Activated CD8-positive, alpha-beta memory T cell treated with anti-CD3 and anti-CD28 coated beads for 4 hours (primary cell): ENCODE results near the gene PHTF1.

Experiments used
- DNase-seq, 2 donors: peaks; one replicate each; pipeline ENCODE4 v3.0.0-alpha.2; 2020; ENCODE audit warnings: low read depth in 2 of 2

PHTF1 gene

GRCh38 chr1:113665071-113665470, 94.2 kb downstream of the PHTF1 start:
- no peak for DNase-seq

- no peak for DNase-seq
Measured at GRCh38 chr1:113663165-113663951, 95.9 kb downstream of the PHTF1 start.

- no peak for DNase-seq
Measured at GRCh38 chr1:113662101-113662500, 97.2 kb downstream of the PHTF1 start.

- no peak for DNase-seq
Measured at GRCh38 chr1:113660088-113660487, 99.2 kb downstream of the PHTF1 start.

- DNase-seq = no peak
Measured at GRCh38 chr1:113659556-113659955, 99.7 kb downstream of the PHTF1 start.

GRCh38 chr1:113659035-113659434, 100.3 kb downstream of the PHTF1 start:
- DNase-seq = no peak

GRCh38 chr1:113657556-113658063, 101.7 kb downstream of the PHTF1 start:
- no peak for DNase-seq

GRCh38 chr1:113657126-113657525, 102.2 kb downstream of the PHTF1 start:
- no peak for DNase-seq

- no peak for DNase-seq
Measured at GRCh38 chr1:113654883-113655282, 104.4 kb downstream of the PHTF1 start.

- DNase-seq = no peak
Measured at GRCh38 chr1:113653741-113654140, 105.5 kb downstream of the PHTF1 start.

- DNase-seq = no peak
Measured at GRCh38 chr1:113652771-113653170, 106.5 kb downstream of the PHTF1 start.

GRCh38 chr1:113648478-113648877, 110.8 kb downstream of the PHTF1 start:
- no peak for DNase-seq

- DNase-seq = no peak
Measured at GRCh38 chr1:113647164-113647563, 112.1 kb downstream of the PHTF1 start.
